ENCODE data around the gene GLO1. TPM values are rescaled to one million over a fixed set of nuclear protein-coding genes. Genes with fewer than 3 reads are reported as not detected.

Gene GLO1
- total and polyA plus RNA-seq, 2 experiments from 2014 or later: 137 to 170 TPM

DNA sequence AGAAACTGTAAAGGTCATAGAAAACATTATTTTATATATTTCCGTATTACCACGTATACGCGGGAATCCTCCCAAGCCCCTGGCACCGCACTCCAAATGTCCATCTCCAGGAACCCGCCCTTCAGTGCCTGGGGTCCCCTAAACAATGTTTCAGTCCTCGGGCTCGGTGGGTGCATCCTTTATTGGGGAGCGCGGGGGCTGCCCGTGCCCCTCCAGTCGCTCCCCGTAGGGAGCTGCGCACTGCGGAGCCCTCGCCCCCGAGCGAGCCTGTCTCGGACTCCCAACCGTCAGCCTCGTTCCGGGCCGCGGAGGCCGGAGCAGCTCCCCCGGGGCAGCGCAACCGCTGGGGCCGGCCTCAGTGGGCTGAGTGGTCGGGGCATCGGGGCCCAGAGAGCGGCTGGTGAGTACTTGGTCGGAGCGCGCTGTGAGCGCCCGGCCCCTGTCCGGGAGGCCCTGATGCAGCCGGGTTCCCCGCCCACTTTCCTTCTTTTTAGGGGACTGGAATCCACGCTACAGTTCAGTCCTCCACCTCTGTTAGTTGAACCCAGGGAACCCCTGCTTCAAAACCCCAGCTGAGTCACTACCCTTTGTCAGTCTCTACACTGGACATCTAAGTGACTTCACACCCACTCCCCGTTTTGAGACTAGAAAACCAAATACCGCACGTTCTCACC lies 12.2 kb upstream of the GLO1 start, which contains the start of gene DNAH8:
Gene DNAH8 (plus strand): TSS at position 296 of the 674 bp plus-strand sequence. CDS start 7,499 bp downstream, outside the sequence.
- H3K4me2 ChIP-seq: no peak within 1 kb of the TSS
- H3K4me3 ChIP-seq: no peak within 1 kb of the TSS
- H4K20me1 ChIP-seq (ENCODE audit: insufficient read depth, poor library complexity, severe bottlenecking): no peaks in the 10 kb centered on the region
- H3K9me2 ChIP-seq (replicated peaks; ENCODE audit: insufficient read depth): no peaks in the 10 kb centered on the region
- no peaks in the 10 kb centered on the region for H3K27me3 ChIP-seq
- TF ChIP-seq, protein P1, sequence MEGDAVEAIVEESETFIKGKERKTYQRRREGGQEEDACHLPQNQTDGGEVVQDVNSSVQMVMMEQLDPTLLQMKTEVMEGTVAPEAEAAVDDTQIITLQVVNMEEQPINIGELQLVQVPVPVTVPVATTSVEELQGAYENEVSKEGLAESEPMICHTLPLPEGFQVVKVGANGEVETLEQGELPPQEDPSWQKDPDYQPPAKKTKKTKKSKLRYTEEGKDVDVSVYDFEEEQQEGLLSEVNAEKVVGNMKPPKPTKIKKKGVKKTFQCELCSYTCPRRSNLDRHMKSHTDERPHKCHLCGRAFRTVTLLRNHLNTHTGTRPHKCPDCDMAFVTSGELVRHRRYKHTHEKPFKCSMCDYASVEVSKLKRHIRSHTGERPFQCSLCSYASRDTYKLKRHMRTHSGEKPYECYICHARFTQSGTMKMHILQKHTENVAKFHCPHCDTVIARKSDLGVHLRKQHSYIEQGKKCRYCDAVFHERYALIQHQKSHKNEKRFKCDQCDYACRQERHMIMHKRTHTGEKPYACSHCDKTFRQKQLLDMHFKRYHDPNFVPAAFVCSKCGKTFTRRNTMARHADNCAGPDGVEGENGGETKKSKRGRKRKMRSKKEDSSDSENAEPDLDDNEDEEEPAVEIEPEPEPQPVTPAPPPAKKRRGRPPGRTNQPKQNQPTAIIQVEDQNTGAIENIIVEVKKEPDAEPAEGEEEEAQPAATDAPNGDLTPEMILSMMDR (IDR thresholded peaks at IDR 0.05; ENCODE audit: poor library complexity): no peak
- no peak for TF ChIP-seq EZH2phosphoT487 (IDR thresholded peaks at IDR 0.05; ENCODE audit: low read depth, severe bottlenecking, unreplicated experiment)
- no peak for TF ChIP-seq EZH2 (IDR thresholded peaks at IDR 0.05; ENCODE audit: borderline replicate concordance)
- WGBS (ENCODE audit: low lambda C conversion rate, missing lambda C conversion rate): 93% methylated on average over 35 of the region's 44 CpGs
- H3K79me2 ChIP-seq: no peaks in the 10 kb centered on the region
- no peak within 1 kb of the TSS for H2AFZ ChIP-seq
- no peaks in the 10 kb centered on the region for H3K9me3 ChIP-seq (ENCODE audit: low read depth)
- no peaks in the 10 kb centered on the region for H3K36me3 ChIP-seq (replicated peaks; ENCODE audit: insufficient read depth, low read depth)
- DNase-seq (ENCODE audit: low spot score): no peak
- no peaks in the 10 kb centered on the region for H3K4me1 ChIP-seq (ENCODE audit: insufficient read depth)
- no peak within 1 kb of the TSS for H3K27ac ChIP-seq

DNA sequence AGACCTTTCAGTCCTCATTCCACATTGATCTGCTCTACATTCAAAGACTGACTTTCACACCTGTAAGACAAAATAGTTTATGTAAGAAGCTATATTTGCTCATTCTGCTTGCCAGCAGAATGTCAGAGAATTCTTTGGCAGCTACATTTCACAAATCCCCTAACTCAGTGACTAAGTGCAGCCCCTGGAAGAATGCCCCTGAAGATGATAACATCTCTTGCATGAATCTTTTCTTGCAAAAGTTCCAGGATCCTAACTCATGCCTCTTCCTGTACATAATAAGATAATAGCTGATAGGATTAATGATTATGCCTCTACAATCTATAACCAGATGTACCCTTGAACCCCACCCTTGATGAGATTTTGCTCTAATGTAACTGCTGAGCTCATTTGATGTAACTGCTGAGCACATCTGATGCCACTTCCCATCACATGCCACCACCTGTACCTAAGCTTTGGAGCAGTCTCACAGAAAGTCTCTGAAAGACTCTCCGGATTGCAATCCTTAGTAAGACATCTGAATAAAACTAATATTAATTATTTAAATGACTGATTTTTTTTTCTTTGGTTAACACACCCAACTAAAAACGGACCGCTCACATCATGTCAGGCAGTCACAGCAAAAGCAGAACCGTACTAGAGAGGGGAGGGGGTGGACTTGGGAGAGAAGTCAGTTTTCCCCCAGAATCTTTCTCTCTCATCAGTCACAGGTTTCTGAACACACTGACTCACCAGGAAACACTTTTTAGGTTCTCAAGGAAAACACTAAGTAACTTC lies 11.5 kb upstream of the GLO1 start:
- H3K27ac ChIP-seq: no peak overlapping the region
- H3K9me3 ChIP-seq (ENCODE audit: low read depth): no peaks in the 10 kb centered on the region
- TF ChIP-seq, protein P1 (IDR thresholded peaks at IDR 0.05; ENCODE audit: poor library complexity): no peak
- no peak for TF ChIP-seq EZH2 (IDR thresholded peaks at IDR 0.05; ENCODE audit: borderline replicate concordance)
- no peak for TF ChIP-seq EZH2phosphoT487 (IDR thresholded peaks at IDR 0.05; ENCODE audit: low read depth, severe bottlenecking, unreplicated experiment)
- H3K9me2 ChIP-seq (replicated peaks; ENCODE audit: insufficient read depth): no peaks in the 10 kb centered on the region
- H3K79me2 ChIP-seq: no peaks in the 10 kb centered on the region
- no peaks in the 10 kb centered on the region for H4K20me1 ChIP-seq (ENCODE audit: insufficient read depth, poor library complexity, severe bottlenecking)
- 86% methylated on average over 4 of the region's 4 CpGs for WGBS (ENCODE audit: low lambda C conversion rate, missing lambda C conversion rate)
- no peak overlapping the region for H2AFZ ChIP-seq
- no peaks in the 10 kb centered on the region for H3K27me3 ChIP-seq
- H3K4me2 ChIP-seq: no peak overlapping the region
- DNase-seq (ENCODE audit: low spot score): no peak
- no peaks in the 10 kb centered on the region for H3K36me3 ChIP-seq (replicated peaks; ENCODE audit: insufficient read depth, low read depth)
- H3K4me3 ChIP-seq: no peak overlapping the region
- no peaks in the 10 kb centered on the region for H3K4me1 ChIP-seq (ENCODE audit: insufficient read depth)

DNA sequence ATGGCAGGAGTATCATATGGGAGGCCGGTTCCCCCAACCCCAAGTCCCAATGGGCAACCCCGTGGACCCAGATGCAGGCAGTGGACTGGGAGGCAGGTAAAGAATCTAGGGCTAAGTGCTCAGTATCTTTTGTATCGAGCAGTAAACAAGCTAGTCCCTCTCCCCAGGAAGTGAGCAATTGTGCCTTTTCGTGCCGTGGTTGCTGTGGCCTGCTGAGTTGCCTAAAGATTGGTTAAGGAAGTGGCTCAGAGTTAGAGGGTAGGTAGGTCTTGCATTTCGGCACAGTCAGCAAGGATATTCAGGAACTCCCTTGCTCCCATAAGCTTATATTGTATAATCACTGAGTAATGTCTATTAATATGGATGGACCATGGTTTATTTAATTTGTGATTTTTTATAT lies 10.9 kb upstream of the GLO1 start:
- no peak overlapping the region for H3K27ac ChIP-seq
- 59% methylated on average over 6 of the region's 6 CpGs for WGBS (ENCODE audit: low lambda C conversion rate, missing lambda C conversion rate)
- H4K20me1 ChIP-seq (ENCODE audit: insufficient read depth, poor library complexity, severe bottlenecking): no peaks in the 10 kb centered on the region
- no peak overlapping the region for H3K4me2 ChIP-seq
- no peaks in the 10 kb centered on the region for H3K27me3 ChIP-seq
- no peak overlapping the region for H2AFZ ChIP-seq
- no peak for DNase-seq (ENCODE audit: low spot score)
- H3K79me2 ChIP-seq: no peaks in the 10 kb centered on the region
- H3K9me2 ChIP-seq (replicated peaks; ENCODE audit: insufficient read depth): no peaks in the 10 kb centered on the region
- H3K4me3 ChIP-seq: no peak overlapping the region
- no peak for TF ChIP-seq EZH2phosphoT487 (IDR thresholded peaks at IDR 0.05; ENCODE audit: low read depth, severe bottlenecking, unreplicated experiment)
- no peak for TF ChIP-seq EZH2 (IDR thresholded peaks at IDR 0.05; ENCODE audit: borderline replicate concordance)
- TF ChIP-seq, protein P1 (IDR thresholded peaks at IDR 0.05; ENCODE audit: poor library complexity): no peak
- no peaks in the 10 kb centered on the region for H3K9me3 ChIP-seq (ENCODE audit: low read depth)
- no peaks in the 10 kb centered on the region for H3K36me3 ChIP-seq (replicated peaks; ENCODE audit: insufficient read depth, low read depth)
- no peaks in the 10 kb centered on the region for H3K4me1 ChIP-seq (ENCODE audit: insufficient read depth)
